ENCODE data around the gene ID4.

The ID4 gene

GRCh38 chr6:19791267-19791666 lies 45.9 kb upstream of the ID4 start:
- no peak overlapping the region for H3K9ac ChIP-seq (ENCODE audit: low read length)
- H3K36me3 ChIP-seq (replicated peaks; ENCODE audit: insufficient read depth, low read length), result no peaks in the 10 kb centered on the region
- no peak overlapping the region for H3K4me2 ChIP-seq (ENCODE audit: low read depth, low read length)
- H3F3A ChIP-seq (ENCODE audit: insufficient read depth, low read length), result no peaks in the 10 kb centered on the region
- H4K20me1 ChIP-seq (ENCODE audit: insufficient read depth, low read length), result no peaks in the 10 kb centered on the region
- no peak overlapping the region for H3K4me3 ChIP-seq (ENCODE audit: low read length)
- no peak overlapping the region for H3K27ac ChIP-seq (ENCODE audit: low read length)
- H3K9me2 ChIP-seq (replicated peaks; ENCODE audit: insufficient read depth, low read length), result no peaks in the 10 kb centered on the region
- no peaks in the 10 kb centered on the region for H3K9me3 ChIP-seq (replicated peaks; ENCODE audit: insufficient read depth, low read length)
- no peak for TF ChIP-seq CTCF (IDR thresholded peaks at IDR 0.05; ENCODE audit: low read length)
- TF ChIP-seq EZH2 (optimal IDR thresholded peaks at IDR 0.05; ENCODE audit: low read depth, low read length), result no peak
- no peak for TF ChIP-seq EZH2phosphoT487 (IDR thresholded peaks at IDR 0.05; ENCODE audit: low read length)
- DNase-seq, result no peak
- no peak overlapping the region for H2AFZ ChIP-seq (ENCODE audit: low read length)
- H3K27me3 ChIP-seq (replicated peaks; ENCODE audit: insufficient read depth, low read length), result no peaks in the 10 kb centered on the region
- H3K4me1 ChIP-seq (ENCODE audit: low read length), result no peaks in the 10 kb centered on the region
- no peaks in the 10 kb centered on the region for H3K79me2 ChIP-seq (ENCODE audit: low read length)

- Histone ChIP-seq H3F3A (ENCODE audit: insufficient read depth, low read length) (no peaks in the 10 kb centered on the region), H2AFZ (ENCODE audit: low read length) (no peak overlapping the region), H3K27me3 (replicated peaks; ENCODE audit: insufficient read depth, low read length) (no peaks in the 10 kb centered on the region), H3K4me3 (ENCODE audit: low read length) (no peak overlapping the region), H3K79me2 (ENCODE audit: low read length) (no peaks in the 10 kb centered on the region), H3K36me3 (replicated peaks; ENCODE audit: insufficient read depth, low read length) (no peaks in the 10 kb centered on the region), H3K9me3 (replicated peaks; ENCODE audit: insufficient read depth, low read length) (no peaks in the 10 kb centered on the region), H3K4me2 (ENCODE audit: low read depth, low read length) (no peak overlapping the region), H4K20me1 (ENCODE audit: insufficient read depth, low read length) (no peaks in the 10 kb centered on the region), H3K9me2 (replicated peaks; ENCODE audit: insufficient read depth, low read length) (no peaks in the 10 kb centered on the region), H3K27ac (ENCODE audit: low read length) (no peak overlapping the region), H3K9ac (ENCODE audit: low read length) (no peak overlapping the region), H3K4me1 (ENCODE audit: low read length) (no peaks in the 10 kb centered on the region)
- TF ChIP-seq EZH2 (optimal IDR thresholded peaks at IDR 0.05; ENCODE audit: low read depth, low read length) (no peak), EZH2phosphoT487 (IDR thresholded peaks at IDR 0.05; ENCODE audit: low read length) (no peak), CTCF (IDR thresholded peaks at IDR 0.05; ENCODE audit: low read length) (no peak)
- no peak for DNase-seq
Measured at GRCh38 chr6:19795211-19795610, 42.0 kb upstream of the ID4 start.

GRCh38 chr6:19796452-19796851 lies 40.7 kb upstream of the ID4 start:
- H3K4me2 ChIP-seq (ENCODE audit: low read depth, low read length), result no peak overlapping the region
- H3K4me1 ChIP-seq (ENCODE audit: low read length), result no peaks in the 10 kb centered on the region
- H3K79me2 ChIP-seq (ENCODE audit: low read length), result no peaks in the 10 kb centered on the region
- H3K27me3 ChIP-seq (replicated peaks; ENCODE audit: insufficient read depth, low read length), result no peaks in the 10 kb centered on the region
- no peaks in the 10 kb centered on the region for H3F3A ChIP-seq (ENCODE audit: insufficient read depth, low read length)
- H3K4me3 ChIP-seq (ENCODE audit: low read length), result no peak overlapping the region
- no peaks in the 10 kb centered on the region for H4K20me1 ChIP-seq (ENCODE audit: insufficient read depth, low read length)
- H3K36me3 ChIP-seq (replicated peaks; ENCODE audit: insufficient read depth, low read length), result no peaks in the 10 kb centered on the region
- H2AFZ ChIP-seq (ENCODE audit: low read length), result no peak overlapping the region
- no peak overlapping the region for H3K27ac ChIP-seq (ENCODE audit: low read length)
- no peak for TF ChIP-seq EZH2 (optimal IDR thresholded peaks at IDR 0.05; ENCODE audit: low read depth, low read length)
- no peak for TF ChIP-seq EZH2phosphoT487 (IDR thresholded peaks at IDR 0.05; ENCODE audit: low read length)
- TF ChIP-seq CTCF (IDR thresholded peaks at IDR 0.05; ENCODE audit: low read length), result no peak
- no peaks in the 10 kb centered on the region for H3K9me2 ChIP-seq (replicated peaks; ENCODE audit: insufficient read depth, low read length)
- H3K9ac ChIP-seq (ENCODE audit: low read length), result no peak overlapping the region
- no peak for DNase-seq
- no peaks in the 10 kb centered on the region for H3K9me3 ChIP-seq (replicated peaks; ENCODE audit: insufficient read depth, low read length)

Measured in MM.1S (cell line).